HG02973 (cell line): ENCODE measurements around the gene SLC24A4.
"Not testable (repeated sequence)": the region's sequence is repeated elsewhere in the genome, so short reads cannot be mapped to it uniquely, and the experiment has no call there.

Experiments used
- ATAC-seq: cut with Tn5 transposase; IDR thresholded peaks from one replicate; pipeline ENCODE4 v1.9.1; 2021; ENCODE audit warnings: moderate library complexity; ENCODE audit not compliant: unreplicated experiment

SLC24A4 gene

DNA sequence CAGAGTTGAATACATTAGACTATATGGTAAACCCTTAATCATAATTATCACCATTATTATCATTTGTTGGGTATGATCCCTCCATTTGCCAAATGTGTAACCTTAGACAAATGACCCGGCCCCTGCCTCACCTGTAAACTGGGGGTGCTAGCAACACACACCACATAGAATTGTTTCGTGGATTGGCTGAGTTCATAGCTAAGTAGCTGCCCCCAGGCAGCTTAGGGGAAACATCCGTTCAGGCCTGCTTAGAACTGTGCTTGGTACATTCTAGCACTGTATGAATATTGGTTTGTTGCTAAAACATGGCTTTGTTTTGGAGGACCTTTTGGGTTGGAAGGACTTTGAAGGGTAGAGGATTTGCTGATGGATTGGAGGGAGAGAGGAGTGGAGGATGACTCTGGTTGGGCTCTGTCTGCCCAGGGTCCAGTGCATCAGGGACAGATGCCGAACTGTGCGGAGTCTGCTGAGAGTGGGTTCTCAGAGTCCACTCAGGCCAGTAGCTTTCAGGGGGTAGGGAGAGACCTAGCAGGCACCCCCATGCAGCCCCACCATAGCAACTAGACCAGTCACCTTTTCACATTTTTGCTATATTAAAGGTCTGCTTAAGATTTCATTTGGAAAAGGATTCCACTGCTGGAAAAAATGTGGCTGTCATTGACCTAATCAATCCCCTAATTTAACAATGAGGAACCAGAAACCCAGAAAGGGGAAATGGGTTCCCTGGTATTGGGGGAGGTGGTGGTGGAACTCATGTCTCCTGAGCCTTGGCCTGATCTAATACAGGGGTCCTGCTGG lies 192.8 kb downstream of the SLC24A4 start:
- ATAC-seq: no peak

DNA sequence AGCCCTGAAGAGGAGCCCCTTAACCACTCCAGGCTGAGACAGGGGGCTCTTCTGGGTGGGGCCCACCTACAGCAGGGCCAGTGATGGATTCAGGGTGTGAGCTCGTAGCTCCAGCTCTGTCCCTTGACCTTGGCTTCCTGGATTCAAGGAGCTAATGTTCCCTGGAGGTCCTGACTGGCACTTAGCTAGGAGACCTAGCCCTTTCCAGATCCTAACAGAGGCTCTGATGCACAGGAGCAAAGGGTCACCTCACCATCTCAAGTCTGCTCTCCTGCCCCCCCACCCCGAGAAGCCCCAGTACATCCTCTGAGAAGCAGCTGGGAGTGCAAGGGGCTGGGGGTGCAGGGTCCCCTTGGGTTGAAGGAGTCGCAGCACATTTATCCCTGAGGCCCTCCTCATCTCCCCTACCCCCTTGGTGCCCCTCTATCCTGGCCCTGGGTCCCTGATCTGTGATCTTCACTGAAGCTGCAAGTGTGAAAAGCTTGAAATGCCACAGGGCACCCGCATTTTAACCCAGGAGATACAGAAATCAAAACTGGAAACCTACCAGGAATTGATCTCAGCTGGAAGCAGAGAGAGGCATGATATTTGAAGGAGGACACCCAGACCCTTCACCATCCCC lies 193.5 kb downstream of the SLC24A4 start:
- no peak for ATAC-seq

DNA sequence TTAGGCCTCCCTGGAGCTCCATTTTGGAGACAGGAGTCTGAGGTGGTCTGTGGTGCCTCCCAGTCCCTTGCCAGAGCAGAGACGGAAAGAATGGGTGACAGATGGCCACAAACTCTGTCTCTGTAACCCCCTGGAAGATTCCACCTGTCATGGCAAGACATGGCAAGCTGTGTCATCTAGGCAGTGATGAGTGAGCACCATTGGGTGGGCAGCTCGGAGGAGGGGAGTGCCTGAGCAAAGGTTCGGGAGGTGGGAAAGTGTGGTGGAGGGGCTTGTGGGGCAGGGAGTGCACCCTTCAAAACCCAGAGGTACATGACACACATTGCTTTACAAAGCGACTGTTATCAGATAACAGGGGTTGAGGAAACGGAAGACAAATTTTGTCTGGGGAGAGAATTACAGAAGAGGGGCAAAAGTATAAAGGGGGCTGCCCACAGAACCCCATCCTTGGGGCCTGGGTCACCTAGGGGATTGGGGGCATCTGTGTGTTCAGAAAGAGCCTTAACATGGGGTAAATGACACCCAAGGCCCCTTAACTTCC lies 194.1 kb downstream of the SLC24A4 start:
- ATAC-seq: no peak

DNA sequence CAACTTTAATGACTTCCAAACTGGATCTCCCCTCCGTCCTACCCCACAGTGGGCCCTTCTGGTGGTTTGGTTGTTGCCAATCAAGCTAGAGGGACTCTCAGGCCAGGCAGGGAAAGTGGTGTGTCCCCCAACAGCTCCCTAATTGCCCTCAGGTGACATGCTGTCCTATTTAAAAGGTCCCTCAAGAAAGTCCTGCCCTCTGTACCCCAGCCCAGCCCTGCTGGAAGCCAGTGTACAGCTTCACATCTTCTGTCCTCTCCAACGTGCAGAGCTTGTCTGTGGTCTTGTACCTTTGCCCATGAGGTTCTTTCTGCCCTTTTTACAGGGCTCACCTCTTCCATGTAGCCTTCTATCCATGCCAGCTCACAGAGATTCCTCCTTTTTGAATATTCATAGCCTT lies 194.8 kb downstream of the SLC24A4 start:
- no peak for ATAC-seq

DNA sequence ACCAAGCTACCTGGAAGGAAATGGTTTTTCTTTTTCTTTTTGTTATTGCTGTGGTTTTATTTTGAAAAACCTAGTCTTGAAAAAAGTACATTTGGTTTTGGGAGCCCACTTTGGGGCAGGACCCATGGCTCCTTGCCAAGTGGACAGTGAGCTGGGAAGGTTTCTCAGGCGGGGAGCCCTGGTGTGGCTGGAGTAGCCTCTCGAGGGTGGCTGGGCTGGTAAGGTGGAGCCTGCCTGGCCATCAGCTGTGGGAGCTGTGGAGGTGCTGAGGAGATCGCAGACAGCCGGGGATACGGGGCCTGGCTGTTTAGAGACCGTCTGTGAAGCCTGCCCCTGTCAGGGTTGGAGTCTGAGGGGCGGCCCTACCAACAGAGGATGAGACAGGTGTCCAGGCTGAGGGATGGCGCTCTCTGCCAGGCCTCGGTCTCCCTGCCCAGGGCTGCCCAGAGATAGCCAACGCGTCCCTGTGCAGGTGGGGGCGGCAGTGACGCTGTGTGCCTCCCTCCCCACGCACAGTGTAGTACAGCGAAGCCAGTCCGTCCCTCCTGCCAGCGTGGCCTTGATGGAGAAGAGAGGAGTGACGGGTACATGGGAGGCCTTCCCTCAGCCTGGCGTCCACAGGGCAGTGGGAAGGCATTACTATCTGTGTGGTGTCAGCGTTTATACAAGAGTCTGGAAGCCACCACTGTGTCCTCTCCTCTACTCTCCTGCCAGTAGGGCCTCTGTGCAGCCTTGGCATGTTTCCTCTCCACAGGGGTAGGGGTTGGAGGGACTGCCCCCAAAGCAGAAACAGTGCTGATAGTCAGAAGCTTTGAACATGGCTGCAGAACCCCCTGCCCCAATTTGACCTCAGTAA lies 196.5 kb downstream of the SLC24A4 start:
- ATAC-seq: no peak

DNA sequence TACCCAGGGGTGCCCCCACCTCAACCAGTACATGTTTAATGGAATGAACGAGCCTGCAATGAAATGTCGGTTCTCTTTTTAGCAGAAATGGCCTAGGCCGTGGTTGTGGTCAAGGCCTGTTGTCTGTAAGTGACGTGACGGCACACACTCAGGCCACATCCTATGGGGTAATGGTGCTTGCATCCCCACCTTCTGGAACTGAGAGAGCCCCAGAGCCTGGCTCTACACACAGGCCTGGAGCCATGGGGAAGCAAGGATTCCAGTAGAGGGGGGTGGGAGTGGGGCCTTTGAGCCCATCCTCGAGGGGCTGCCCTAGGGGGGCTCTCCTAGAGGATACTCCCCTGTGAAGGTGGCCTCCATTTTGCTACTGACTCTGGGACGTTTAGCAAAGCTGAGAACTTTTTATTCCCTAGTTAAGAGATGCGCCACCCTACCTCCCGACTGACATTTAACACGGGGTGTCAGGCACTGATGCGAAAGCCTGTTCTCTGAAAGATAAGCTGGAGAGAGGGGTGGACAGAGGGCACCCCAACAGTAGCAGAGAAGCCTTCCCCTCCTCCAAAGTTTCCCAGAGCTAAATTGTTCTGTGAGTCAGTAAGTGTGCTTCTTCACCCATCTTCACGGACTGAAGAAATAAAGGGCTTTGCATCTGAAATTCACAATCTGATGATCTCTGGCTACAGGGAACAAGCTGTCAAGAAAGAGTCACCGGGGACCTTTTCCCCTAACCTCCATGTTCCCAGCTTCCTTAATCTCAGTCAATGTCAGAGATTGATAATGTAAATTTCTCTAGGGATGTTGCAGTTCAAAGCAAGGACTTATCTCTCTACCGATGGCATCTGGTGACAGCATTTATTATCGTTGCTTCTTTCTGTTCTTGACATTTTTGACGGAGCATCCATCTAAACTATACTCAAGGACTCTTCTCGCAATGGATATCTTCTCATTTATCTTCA lies 197.4 kb downstream of the SLC24A4 start:
- no peak for ATAC-seq

DNA sequence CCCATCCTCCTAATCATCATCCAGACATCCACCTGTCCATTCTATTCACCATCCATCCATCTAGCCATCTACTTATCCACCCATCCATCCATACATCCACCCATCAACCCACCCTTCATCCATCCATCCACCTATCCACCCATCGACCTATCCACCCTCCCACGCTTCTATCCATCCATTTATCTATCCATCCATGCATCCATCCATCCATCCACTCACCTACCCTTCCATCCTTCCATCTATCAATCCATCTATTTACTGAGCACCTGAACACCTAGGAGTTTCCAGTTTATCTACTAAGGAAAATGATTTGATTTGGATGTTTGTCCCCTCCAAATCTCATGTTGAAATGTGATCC lies 198.1 kb downstream of the SLC24A4 start:
- ATAC-seq: no peak

DNA sequence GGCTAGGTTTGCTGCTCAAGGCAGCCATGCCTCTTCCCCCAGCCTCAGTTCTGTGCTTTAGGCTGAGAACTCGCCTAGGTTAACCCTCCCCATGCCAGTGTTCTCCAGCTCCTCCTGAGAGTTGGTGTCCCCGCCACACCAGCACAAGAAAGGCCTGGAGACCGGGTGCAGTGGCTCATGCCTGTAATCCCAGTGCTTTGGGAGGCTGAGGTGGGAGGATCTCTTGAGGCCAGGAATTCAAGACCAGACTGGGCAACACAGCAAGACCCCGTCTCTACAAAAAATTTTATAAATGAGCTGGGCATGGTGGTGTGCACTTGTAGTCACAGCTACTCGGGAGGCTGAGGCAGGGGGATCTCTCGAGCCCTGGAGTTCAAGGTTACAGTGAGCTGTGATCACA lies 200.8 kb downstream of the SLC24A4 start:
- no peak for ATAC-seq

DNA sequence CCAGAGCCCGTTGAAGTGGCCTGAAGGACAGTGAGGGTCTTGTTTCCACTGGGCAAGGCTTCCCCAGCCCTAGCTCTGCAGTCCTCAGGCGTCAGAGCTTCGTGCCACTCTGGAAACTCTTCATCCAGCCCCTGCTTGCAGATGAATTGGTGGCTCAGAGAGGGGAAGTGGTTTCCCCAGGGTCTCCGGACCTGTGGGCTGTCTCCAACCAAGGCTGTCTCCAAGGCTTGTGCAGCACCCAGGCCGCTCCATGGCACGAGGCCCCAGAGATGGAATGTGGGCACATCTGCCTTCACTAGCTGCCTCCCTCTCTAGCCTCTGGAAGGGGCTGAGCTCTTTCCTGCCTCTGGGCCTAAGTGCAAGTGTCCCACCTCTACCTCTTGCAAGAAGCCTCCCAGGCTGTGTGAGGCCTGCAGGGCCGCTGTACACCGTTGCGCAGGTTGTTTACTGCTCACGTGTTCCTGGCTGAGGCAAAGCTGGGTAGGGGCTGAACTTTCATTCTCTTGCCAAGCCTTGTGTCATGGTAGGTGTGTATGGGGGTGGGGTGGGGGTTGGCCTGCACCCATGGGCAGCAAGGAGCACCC lies 201.7 kb downstream of the SLC24A4 start:
- ATAC-seq: no peak

DNA sequence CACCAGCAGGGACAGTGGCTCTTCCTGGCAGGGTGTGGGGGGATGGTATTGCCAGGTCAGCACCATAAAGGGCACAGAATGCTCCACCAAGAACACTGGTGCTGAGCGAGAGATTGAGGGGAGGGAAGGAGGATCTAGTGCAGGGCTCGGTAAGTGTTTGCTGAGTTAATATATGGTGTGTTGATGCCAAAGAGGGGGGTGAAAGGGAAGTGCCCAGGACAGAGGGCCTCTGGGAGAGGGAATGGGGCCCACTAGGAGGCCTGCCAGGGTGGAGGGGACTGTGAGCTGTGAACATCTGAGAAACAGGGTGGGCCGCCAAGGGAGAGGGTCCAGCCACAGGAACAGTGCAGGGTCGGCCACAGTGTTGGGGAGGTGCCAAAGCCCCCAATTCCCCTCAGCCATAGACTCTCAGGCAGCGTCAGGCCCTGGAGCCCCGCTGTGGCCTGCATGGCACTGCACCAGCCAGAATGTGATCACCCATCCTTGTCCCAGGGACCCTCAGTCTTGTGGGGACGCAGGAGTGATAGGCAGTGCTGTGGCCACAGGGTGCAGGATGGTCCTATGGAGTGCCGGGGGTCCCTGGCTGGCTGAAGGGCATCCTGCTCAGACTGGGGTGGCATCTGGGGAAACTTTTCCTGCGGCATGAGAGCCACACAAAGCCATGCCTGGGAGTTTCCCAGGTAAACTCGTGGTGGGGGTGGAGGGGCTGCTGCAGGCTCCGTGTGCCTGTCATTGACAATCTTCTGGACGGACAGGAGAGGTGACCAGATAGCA lies 202.5 kb downstream of the SLC24A4 start:
- ATAC-seq: no peak

DNA sequence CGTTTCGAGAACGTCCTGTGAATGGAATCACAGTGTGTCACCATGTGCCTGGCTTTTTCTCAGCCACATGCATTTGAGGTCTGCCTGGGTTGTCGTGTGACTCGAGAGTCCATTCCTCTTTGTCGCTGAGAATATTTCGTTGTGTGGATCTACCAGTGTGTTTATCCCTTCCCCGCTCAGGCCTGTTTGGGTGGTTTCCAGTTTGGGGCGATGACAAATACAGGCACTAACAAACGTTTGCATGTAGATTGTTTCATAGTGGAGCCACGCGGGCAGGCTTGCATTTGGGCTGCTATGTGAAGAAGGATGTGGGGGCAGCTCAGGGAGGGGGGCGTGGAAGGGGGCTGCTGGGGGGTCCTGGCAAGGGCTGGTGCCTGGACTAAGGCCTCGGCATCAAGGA lies 204.8 kb downstream of the SLC24A4 start:
- ATAC-seq: no peak

DNA sequence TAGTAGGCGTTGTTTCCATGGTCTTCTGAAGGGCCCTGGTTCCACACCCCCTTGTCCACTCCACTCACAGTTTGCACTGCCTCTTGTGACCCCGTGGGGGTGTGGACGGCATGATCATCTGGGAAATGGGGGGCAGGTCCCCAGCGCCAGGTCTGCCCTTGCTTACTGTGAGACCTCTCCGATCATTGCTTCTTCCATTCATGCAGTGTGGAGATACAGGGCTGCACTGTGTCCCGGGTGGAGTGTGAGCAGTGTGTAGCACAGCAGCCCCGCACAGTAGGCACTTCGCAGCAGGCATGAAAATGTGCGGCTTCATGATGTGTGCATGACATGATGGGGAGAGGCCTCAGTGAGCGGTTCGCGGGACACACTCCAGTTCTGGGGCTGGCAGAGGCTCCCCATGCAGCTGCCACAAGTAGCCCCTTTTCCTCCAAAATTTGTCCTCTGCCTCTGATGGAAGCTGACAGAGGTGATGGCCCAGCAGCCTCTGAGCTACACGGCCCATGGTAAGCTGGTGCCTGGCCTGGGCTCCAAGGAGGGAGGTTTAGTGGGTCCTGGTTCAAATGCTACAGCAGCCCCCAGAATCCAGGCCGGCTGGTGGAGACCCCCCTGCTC lies 205.6 kb downstream of the SLC24A4 start:
- no peak for ATAC-seq

DNA sequence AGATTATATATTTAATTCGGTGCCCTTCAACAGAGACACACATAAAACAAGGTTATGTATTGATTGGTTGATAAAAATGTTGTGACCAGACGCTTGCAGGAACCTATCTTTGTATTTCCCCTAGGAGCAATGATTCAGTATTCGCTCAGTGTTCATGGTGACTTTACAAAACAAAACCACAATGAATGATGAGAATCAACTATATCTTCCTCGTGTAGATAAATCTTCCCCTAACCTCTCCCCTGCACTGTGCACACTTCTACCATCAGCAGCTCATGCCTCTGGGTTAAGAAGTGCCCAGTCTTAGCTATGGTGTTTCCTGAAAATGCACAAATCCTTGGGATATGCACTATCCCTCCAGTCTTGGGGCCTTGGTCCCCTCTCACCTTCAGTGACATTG lies 206.9 kb downstream of the SLC24A4 start:
- ATAC-seq: no peak

DNA sequence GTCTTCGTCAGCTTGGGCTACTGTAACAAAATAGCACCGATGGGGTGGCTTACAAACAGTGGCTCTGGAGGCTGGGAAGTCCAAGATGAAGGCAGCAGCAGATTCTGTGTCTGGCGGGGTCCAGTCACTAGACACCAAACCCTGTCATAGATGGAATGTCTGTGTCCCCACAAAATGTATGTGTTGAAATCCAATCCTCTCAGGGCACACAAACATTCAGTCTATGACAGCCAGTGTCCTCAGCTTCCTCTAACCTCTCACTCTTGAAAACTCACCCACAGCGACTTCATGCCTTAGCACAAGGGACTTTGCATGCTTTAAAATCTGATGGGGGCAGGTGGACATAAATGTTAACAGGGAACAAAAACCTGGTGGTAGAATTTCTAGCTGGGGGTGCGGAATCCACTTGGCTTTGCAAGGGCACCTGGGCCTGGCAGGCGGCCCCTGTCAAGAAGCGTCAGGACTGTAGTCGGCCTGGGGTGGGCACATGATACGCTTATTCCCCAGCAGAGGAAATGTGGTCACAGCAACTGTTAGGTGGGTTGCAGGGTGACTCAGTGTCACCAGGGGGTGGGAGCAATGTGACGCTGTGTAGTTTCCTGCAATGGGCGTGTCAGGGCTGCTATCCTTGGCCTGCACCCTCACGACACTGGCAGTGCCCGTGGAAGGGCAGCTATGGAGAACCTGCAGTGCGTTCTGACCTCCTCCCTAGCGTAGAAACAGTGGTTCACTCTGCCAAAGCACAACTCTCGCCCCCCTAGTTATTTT lies 208.3 kb downstream of the SLC24A4 start:
- no peak for ATAC-seq

DNA sequence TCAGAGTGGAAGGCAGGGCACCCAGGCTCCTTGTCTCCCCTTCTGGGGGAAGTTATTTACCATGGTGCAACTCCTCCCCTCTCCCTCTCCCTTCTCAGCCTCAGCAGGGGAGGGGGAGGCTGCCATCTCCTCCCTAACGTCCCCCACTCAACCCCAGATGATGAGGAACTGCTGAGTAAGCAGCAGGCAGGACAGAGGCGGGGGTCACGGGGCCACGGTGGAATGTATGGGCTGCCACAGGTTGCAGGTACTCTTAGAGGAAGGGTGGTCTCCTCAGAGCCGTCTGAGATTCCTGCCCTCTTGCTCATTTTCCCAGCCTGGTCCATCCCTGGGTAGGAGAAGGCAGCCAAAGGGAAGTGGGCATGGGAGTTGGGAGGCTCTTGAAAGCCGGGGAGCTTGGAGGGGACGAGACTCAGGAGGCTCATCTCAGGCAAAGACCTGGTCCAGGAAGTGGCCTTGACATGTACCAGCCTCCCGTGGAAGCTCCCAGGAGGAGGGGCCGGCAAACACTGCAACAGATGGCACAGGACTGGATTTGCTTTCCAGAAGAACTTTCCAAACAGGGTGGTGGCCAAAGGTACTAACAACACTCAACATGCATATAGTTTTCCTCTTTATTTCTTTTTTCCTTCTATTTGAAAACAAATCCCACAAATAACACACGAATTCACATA lies 209.7 kb downstream of the SLC24A4 start:
- no peak for ATAC-seq

DNA sequence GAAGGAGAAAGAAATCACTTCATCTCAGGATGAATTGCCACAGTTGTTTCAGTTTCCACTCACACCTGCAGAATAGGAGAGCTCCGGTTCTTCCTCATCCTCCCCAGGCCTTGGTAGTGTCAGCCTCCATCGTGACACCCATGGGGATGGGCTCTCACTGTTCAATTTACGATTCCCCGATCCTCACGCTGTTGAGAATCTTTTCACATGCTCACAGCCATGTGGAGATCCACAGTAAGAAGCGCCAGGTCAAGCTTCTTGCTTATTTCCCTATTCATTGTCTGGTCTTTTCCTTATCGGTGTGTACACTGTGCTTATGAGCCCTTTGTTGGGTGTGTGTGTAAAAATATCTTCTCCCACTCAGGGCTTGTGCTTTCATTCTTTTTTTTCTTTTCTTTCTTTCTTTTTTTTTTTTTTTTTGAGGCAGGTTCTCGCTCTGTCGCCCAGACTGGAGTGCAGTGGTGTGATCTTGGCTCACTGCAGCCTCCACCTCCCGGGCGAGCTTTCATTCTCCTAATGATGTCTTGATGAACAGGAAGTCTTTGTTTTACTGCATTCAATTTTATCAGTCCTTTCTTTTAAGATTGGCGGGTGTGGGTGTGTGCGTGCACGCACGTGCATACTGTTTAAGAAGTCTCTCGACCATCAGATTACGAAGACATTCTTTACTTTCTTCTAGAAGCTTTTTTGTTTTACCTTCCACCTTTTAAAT lies 212.1 kb downstream of the SLC24A4 start:
- no peak for ATAC-seq

DNA sequence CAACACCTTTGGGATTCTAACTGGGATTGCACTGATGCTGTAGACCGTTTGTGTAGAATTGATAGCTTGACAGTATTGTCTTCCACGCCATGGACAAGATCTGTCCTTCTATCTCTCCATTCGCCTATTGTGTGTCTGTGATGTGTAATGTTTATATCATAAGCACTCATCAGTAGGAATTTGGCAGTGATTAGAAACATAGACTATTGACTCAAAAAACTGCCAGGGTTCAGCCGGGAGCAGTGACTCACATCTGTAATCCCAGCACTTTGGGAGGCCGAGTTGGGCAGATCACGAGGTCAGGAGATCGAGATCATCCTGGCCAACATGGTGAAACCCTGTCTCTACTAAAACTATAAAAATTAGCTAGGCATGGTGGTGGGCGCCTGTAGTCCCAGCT lies 213.3 kb downstream of the SLC24A4 start:
- not testable (repeated sequence) for ATAC-seq
